Uterus (tissue), 4 donors: ENCODE data around the gene PDGFB. TPM values are rescaled to one million over a fixed set of nuclear protein-coding genes. Genes with fewer than 3 reads are reported as not detected.

Experiments used
- DNase-seq, 2 donors: peaks; one replicate each; pipeline ENCODE4 v3.0.0-alpha.2; 2019 to 2020
- H3K27ac ChIP-seq, 2 donors: fragments of 200-600 bp; sonication (generic); 1 replicate in 1 of 2; 2 replicates in 1 of 2; pipeline ENCODE4 v1.5.1; 2016 to 2018
- H3K27me3 ChIP-seq, 2 donors: fragments of 200-600 bp; sonication (generic); one replicate each; pipeline ENCODE4 v1.5.1; 2018 to 2019; ENCODE audit warnings: control low read depth in 1 of 2
- H3K36me3 ChIP-seq, 2 donors: fragments of 200-600 bp; sonication (generic); one replicate each; pipeline ENCODE4 v1.5.1; 2019; ENCODE audit warnings: control low read depth in 1 of 2
- H3K4me1 ChIP-seq, 2 donors: fragments of 200-600 bp; sonication (generic); one replicate each; pipeline ENCODE4 v1.5.1; 2018 to 2019; ENCODE audit warnings: control low read depth in 1 of 2
- H3K4me3 ChIP-seq, 2 donors: fragments of 200-600 bp; sonication (generic); 1 replicate in 1 of 2; 2 replicates in 1 of 2; pipeline ENCODE4 v1.5.1; 2018 to 2019; ENCODE audit warnings: mild to moderate bottlenecking in 1 of 2
- H3K9me3 ChIP-seq, 2 donors: fragments of 200-600 bp; sonication (generic); one replicate each; pipeline ENCODE4 v1.5.1; 2019; ENCODE audit warnings: control low read depth in 1 of 2
- CTCF ChIP-seq, 4 experiments: fragments of 200-600 bp in 2 of 4; fragments of 450-650 bp in 2 of 4; sonication (generic) in 2 of 4; IDR thresholded peaks; one replicate each; pipeline ENCODE4 v1.5.1; 2016 to 2019; ENCODE audit warnings: antibody characterized with exemption in 4 of 4, mild to moderate bottlenecking in 2 of 4, moderate library complexity in 1 of 4
- POLR2A ChIP-seq, 2 donors: fragments of 450-650 bp; IDR thresholded peaks; one replicate each; pipeline ENCODE4 v1.6.1; 2016; ENCODE audit warnings: antibody characterized with exemption in 2 of 2, mild to moderate bottlenecking in 1 of 2, moderate library complexity in 1 of 2
- intact Hi-C: fragments of 100-400 bp; cut with DNase I; formaldehyde crosslinking; loops from one replicate; pipeline ENCODE4 v1.15.1; 2023; ENCODE audit warnings: low total_unique reads
- total RNA-seq, 4 donors: library from RNA; depleted of rRNA in 3 of 4; stranded (reverse); fragments of >200 nt in 3 of 4; gene quantifications; one replicate each; pipeline versions ENCODE4 v1.1.0 to v1.2.4, GENCODE V29; 2014 to 2023
- donor health status: DM: yes; HTN: yes; CAD: no.

PDGFB gene
- total RNA-seq, 4 donors from 2014 or later = 2.0 to 24.8 (median 5.6) TPM

GRCh38 chr22:39259666-39260065 is 14.9 kb upstream of the PDGFB start:
- DNase-seq = no peak
- Histone ChIP-seq H3K4me1 (peaks cover 0 to 5% of the 10 kb centered on the region in 2 donors), H3K27me3 (no peaks in the 10 kb centered on the region), H3K36me3 (no peaks in the 10 kb centered on the region), H3K27ac (no peak overlapping the region), H3K4me3 (no peak overlapping the region), H3K9me3 (peaks cover 0 to 5% of the 10 kb centered on the region in 2 donors)
- TF ChIP-seq CTCF (IDR thresholded peaks at IDR 0.05) (no peak), POLR2A (IDR thresholded peaks at IDR 0.05) (no peak)
- intact Hi-C loops = no loop called here

GRCh38 chr22:39257901-39258475 is 13.2 kb upstream of the PDGFB start:
- intact Hi-C loops = no loop called here
- Histone ChIP-seq H3K27me3 (no peaks in the 10 kb centered on the region), H3K9me3 (peaks cover 0 to 5% of the 10 kb centered on the region in 2 donors), H3K27ac (no peak overlapping the region), H3K36me3 (no peaks in the 10 kb centered on the region), H3K4me1 (peaks cover 0 to 20% of the 10 kb centered on the region in 2 donors), H3K4me3 (no peak overlapping the region)
- no peak for DNase-seq
- TF ChIP-seq POLR2A (IDR thresholded peaks at IDR 0.05) (no peak), CTCF (IDR thresholded peaks at IDR 0.05) (no peak)

- Histone ChIP-seq H3K27me3 (no peaks in the 10 kb centered on the region), H3K36me3 (no peaks in the 10 kb centered on the region), H3K4me1 (peaks cover 0 to 24% of the 10 kb centered on the region in 2 donors), H3K9me3 (peaks cover 0 to 5% of the 10 kb centered on the region in 2 donors), H3K4me3 (no peak overlapping the region), H3K27ac (peak overlapping the region in 1 of 2 donors; percentile 7)
- no peak for DNase-seq
- intact Hi-C loops = no loop called here
- TF ChIP-seq CTCF (IDR thresholded peaks at IDR 0.05) (no peak), POLR2A (IDR thresholded peaks at IDR 0.05) (no peak)
Observed at GRCh38 chr22:39256979-39257378, 12.2 kb upstream of the PDGFB start.

- H3K27ac ChIP-seq = peak overlapping the region in 1 of 2 donors; percentile 87
- no peak for TF ChIP-seq POLR2A (IDR thresholded peaks at IDR 0.05)
- TF ChIP-seq CTCF (IDR thresholded peaks at IDR 0.05) = no peak
Observed at GRCh38 chr22:39256186-39256552, 11.4 kb upstream of the PDGFB start.

GRCh38 chr22:39255449-39256185 is 10.8 kb upstream of the PDGFB start:
- Histone ChIP-seq H3K9me3 (no peaks in the 10 kb centered on the region), H3K27me3 (no peaks in the 10 kb centered on the region), H3K36me3 (no peaks in the 10 kb centered on the region), H3K4me3 (no peak overlapping the region), H3K4me1 (peaks cover 0 to 24% of the 10 kb centered on the region in 2 donors), H3K27ac (peak overlapping the region; percentile 82 to 87)
- TF ChIP-seq POLR2A (IDR thresholded peaks at IDR 0.05) (no peak), CTCF (IDR thresholded peaks at IDR 0.05) (no peak)
- intact Hi-C loops = no loop called here
- no peak for DNase-seq

More at GRCh38 chr22:39256186-39256552, 11.4 kb upstream of the PDGFB start:
- Histone ChIP-seq H3K4me1 (peaks cover 0 to 24% of the 10 kb centered on the region in 2 donors), H3K9me3 (no peaks in the 10 kb centered on the region), H3K36me3 (no peaks in the 10 kb centered on the region), H3K27me3 (no peaks in the 10 kb centered on the region), H3K4me3 (no peak overlapping the region)
- DNase-seq = no peak
- intact Hi-C loops = no loop called here
